ENCODE results near the gene RAPGEF1.

The RAPGEF1 gene

DNA sequence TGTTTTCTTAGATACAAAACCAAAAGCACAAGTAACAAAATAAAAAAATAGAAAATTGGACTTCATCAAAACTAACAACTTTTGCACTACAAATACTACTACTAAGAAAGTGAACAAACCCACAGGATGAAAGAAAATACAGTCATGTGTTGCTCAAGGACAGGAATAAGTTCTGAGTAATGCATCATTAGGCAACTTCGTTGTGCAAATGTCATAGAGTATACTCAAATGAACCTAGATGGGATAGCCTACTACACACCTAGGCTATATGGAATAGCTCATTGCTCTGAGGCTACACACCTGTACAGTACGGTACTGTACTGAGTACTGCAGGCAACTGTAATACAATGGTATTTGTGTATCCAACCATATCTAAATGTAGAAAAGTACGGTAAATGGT lies 88.3 kb downstream of the RAPGEF1 start:
- no peak for DNase-seq (ENCODE audit: low read depth, low spot score)
- TF ChIP-seq, protein P1, sequence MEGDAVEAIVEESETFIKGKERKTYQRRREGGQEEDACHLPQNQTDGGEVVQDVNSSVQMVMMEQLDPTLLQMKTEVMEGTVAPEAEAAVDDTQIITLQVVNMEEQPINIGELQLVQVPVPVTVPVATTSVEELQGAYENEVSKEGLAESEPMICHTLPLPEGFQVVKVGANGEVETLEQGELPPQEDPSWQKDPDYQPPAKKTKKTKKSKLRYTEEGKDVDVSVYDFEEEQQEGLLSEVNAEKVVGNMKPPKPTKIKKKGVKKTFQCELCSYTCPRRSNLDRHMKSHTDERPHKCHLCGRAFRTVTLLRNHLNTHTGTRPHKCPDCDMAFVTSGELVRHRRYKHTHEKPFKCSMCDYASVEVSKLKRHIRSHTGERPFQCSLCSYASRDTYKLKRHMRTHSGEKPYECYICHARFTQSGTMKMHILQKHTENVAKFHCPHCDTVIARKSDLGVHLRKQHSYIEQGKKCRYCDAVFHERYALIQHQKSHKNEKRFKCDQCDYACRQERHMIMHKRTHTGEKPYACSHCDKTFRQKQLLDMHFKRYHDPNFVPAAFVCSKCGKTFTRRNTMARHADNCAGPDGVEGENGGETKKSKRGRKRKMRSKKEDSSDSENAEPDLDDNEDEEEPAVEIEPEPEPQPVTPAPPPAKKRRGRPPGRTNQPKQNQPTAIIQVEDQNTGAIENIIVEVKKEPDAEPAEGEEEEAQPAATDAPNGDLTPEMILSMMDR (IDR thresholded peaks at IDR 0.05; ENCODE audit: insufficient read depth, low read length, missing control alignments): no peak
- H3K4me3 ChIP-seq (ENCODE audit: low read depth, low read length): no peak overlapping the region
- POLR2A ChIA-PET: no interaction called here
- CTCF ChIA-PET: interaction anchor here (1.7 to 2.0 kb wide), 2 partner anchors 8 to 26 kb away, joined by 4 to 7 read pairs; no protein-coding TSS in a partner anchor

DNA sequence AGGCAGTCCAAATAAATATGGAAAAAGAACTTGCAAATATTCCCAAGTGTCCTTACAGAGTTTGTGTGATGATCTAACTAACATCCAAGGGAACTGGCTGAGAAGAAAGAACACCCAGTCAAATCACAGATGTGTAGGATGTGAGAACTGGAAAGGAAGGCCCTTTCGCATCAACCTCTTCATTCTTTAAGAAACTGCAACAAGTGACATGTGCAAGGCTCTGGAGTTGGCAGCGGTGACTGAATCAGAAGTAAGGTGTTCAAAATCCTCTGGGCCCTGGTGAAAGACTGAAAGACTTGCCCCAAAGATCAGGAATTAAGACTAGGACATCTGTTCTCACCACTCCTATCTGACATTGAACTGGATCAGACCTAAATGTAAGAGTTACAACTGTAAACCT lies 88.7 kb downstream of the RAPGEF1 start:
- CTCF ChIA-PET: interaction anchor here (1.7 kb wide), 1 partner anchor 27 kb away, joined by 4 read pairs; no protein-coding TSS in a partner anchor

DNA sequence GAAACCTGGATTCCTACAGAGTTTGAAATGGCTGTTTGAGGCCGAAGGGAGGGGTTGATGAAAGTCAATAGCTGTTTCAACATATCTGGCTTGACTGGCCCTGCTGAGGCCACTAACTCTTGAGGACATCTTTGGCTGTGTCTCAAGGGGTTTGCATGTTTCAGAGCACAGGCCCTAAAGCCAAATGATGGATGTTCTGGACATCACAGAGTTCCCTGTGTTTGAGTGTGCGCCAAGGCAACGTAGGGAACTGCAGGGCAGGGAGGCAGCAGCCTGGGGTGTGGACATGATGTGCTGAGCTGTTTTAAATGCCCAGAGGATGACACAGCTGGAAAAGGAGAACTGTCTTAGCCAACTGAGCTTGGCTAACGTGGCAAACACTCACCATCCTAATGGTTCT lies 89.6 kb downstream of the RAPGEF1 start:
- no peak overlapping the region for H3K4me3 ChIP-seq (ENCODE audit: low read depth, low read length)
- POLR2A ChIA-PET: interaction anchor here (1.0 kb wide), 2 partner anchors 15 to 83 kb away, joined by 3 to 4 read pairs; no protein-coding TSS in a partner anchor
- CTCF ChIA-PET: interaction anchor here (1.4 kb wide), 1 partner anchor 59 kb away, joined by 3 read pairs; no protein-coding TSS in a partner anchor
- DNase-seq (ENCODE audit: low read depth, low spot score): no peak
- TF ChIP-seq, protein P1 (IDR thresholded peaks at IDR 0.05; ENCODE audit: insufficient read depth, low read length, missing control alignments): no peak

More for the DNA sequence above, 88.7 kb downstream of the RAPGEF1 start:
- TF ChIP-seq, protein P1 (IDR thresholded peaks at IDR 0.05; ENCODE audit: insufficient read depth, low read length, missing control alignments): no peak
- POLR2A ChIA-PET: no interaction called here
- no peak for DNase-seq (ENCODE audit: low read depth, low spot score)
- no peak overlapping the region for H3K4me3 ChIP-seq (ENCODE audit: low read depth, low read length)

DNA sequence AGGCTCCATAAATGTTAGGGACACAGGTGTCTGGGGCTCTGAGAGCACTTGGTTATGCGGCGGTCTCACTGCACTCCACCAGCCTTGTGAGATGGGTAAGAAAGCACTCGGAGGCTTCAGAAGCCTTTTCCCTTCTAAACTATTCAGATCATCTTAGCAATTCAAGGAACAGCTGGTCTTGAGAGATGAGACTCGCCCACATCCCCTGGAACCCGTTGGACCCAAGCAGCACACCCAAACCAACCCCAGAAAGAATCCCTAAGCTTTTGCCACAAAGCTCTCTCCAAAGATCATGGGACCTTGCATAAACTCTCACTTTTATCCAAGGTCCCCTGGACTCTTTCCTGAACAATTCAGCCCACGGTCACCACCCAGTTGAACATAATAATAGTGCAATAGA lies 90.2 kb downstream of the RAPGEF1 start:
- no peak overlapping the region for H3K4me3 ChIP-seq (ENCODE audit: low read depth, low read length)
- no peak for DNase-seq (ENCODE audit: low read depth, low spot score)
- TF ChIP-seq, protein P1 (IDR thresholded peaks at IDR 0.05; ENCODE audit: insufficient read depth, low read length, missing control alignments): no peak
- ChIA-PET CTCF (interaction anchor here (1.4 kb wide), 1 partner anchor 58 kb away, joined by 3 read pairs; no protein-coding TSS in a partner anchor), POLR2A (no interaction called here)

DNA sequence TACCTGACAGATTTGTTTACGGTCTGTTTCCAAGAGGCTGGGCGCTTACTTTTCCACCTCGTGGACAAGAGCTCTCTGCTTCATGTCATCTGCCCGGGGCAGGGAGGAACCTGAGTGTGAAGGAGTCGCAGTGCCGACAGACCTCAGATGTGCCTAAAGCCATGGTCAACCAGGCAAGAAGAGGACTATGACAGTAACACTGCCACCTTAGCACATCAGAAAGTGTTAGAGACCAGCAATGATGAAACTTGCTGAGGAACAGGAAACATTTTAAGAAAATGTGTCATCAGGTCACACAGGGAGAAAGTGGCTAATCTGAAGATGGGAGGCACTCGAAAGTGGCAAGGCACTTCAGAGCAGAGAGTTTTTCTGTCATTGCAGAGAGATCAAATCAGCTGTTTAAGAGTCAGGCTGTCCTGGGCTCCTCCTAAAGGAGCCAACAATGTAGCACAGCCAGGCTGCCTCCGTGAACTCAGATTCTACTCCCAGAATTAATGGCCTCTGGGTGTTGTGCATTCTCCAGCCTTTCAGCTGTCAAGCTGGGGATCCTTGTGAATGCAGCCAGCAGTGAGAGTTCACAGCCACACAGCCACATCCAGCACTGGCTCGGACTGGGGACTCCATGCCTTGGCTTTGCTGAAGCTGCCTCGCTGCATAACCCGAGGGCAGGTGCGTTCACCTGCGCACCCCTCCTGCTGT lies 94.6 kb downstream of the RAPGEF1 start:
- H3K4me3 ChIP-seq (ENCODE audit: low read depth, low read length): no peak overlapping the region
- TF ChIP-seq, protein P1 (IDR thresholded peaks at IDR 0.05; ENCODE audit: insufficient read depth, low read length, missing control alignments): no peak
- CTCF ChIA-PET: interaction anchor here (0.9 to 4.0 kb wide), 4 partner anchors 10 to 95 kb away, joined by 3 to 13 read pairs (median 3); partner anchors contain the start of gene RAPGEF1
- no peak for DNase-seq (ENCODE audit: low read depth, low spot score)
- POLR2A ChIA-PET: no interaction called here

DNA sequence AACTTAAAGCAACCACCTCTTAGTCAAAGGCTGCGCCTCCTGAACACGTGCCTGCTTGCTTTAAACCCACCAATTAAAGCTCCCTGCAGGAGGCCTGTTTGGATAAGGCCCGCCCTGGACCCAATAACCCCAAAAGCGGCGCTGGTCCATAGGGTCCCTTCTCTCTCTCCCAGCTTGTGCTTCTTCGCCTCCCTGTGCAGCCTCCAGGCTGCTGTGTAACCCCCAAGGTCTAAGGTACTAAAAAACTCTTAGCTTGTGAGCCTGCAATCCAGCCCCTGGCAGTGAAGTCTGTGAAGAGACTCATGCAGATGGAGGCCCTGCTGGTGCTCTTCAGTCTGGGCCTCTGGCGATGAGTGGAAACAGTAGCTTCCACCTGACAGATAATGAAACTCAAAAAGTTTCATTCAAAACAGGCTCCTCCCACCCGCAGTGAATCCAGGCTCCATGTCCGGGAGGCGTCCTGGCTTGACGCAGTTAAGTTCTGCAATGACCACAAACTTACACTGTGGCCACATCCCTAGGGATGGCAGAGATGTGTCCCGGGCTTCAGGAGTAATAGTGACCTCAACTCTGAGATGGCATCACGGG lies 97.3 kb downstream of the RAPGEF1 start:
- H3K4me3 ChIP-seq (ENCODE audit: low read depth, low read length): no peak overlapping the region
- ChIA-PET CTCF (interaction anchor here (1.1 to 4.0 kb wide), 7 partner anchors 10 to 98 kb away, joined by 3 to 13 read pairs (median 4); partner anchors contain the start of gene RAPGEF1), POLR2A (interaction anchor here (1.2 kb wide), 1 partner anchor 36 kb away, joined by 4 read pairs; no protein-coding TSS in a partner anchor)
- no peak for DNase-seq (ENCODE audit: low read depth, low spot score)
- TF ChIP-seq, protein P1 (IDR thresholded peaks at IDR 0.05; ENCODE audit: insufficient read depth, low read length, missing control alignments): no peak
